Adrenal gland (tissue), 12 donors: ENCODE measurements around the gene PCBD2. TPM values are rescaled to one million over a fixed set of nuclear protein-coding genes. Genes with fewer than 3 reads are reported as not detected.
A peak's percentile ranks its signal among the peaks of the same experiment; 100 is the strongest.

ENCODE experiments used
- DNase-seq, 7 donors: peaks; one replicate each; pipeline ENCODE4 v3.0.0-alpha.2; 2019 to 2020
- H3K27ac ChIP-seq, 5 donors: fragments of 200-600 bp; sonication (generic) in 4 of 5; 1 replicate in 3 of 5; 2 replicates in 2 of 5; pipeline versions ENCODE4 v1.5.1 to v1.8.0; 2016 to 2020; ENCODE audit warnings: mild to moderate bottlenecking in 1 of 5
- H3K27me3 ChIP-seq: fragments of 200-600 bp; 2 replicates; pipeline ENCODE4 v1.8.0; 2021
- H3K36me3 ChIP-seq, 2 donors: fragments of 200-600 bp; replicated peaks in 1 of 2; 1 replicate in 1 of 2; 2 replicates in 1 of 2; pipeline versions ENCODE4 v1.5.1 to v1.8.0; 2018 to 2022
- H3K4me1 ChIP-seq, 2 donors: fragments of 200-600 bp; replicated peaks in 1 of 2; 1 replicate in 1 of 2; 2 replicates in 1 of 2; pipeline versions ENCODE4 v1.5.1 to v1.8.0; 2018 to 2021
- H3K4me3 ChIP-seq, 4 donors: fragments of 200-600 bp; sonication (generic) in 3 of 4; one replicate each; pipeline ENCODE4 v1.5.1; 2016 to 2018
- H3K9me3 ChIP-seq, 3 donors: fragments of 200-600 bp; sonication (generic) in 1 of 3; replicated peaks in 1 of 3; 1 replicate in 2 of 3; 2 replicates in 1 of 3; pipeline versions ENCODE4 v1.5.1 to v1.8.0; 2016 to 2021
- CTCF ChIP-seq, 6 experiments: fragments of 450-650 bp in 4 of 6; fragments of 200-600 bp in 2 of 6; sonication (generic) in 1 of 6; IDR thresholded peaks; 1 replicate in 5 of 6; 2 replicates in 1 of 6; pipeline versions ENCODE4 v1.5.1 to v1.8.0; 2016 to 2021; ENCODE audit warnings: antibody characterized with exemption in 6 of 6, mild to moderate bottlenecking in 2 of 6, moderate library complexity in 1 of 6
- POLR2A ChIP-seq, 2 donors: fragments of 450-650 bp; IDR thresholded peaks; one replicate each; pipeline ENCODE4 v1.6.1; 2017; ENCODE audit warnings: antibody characterized with exemption in 2 of 2, mild to moderate bottlenecking in 2 of 2, moderate library complexity in 1 of 2
- WGBS, 4 donors: extraction: QIAGEN DNeasy Blood & Tissue Kit in 2 of 4; methylation state at CpG; one replicate each; pipeline versions ENCODE4 v1.1.5 to v1.1.7; 2013 to 2017; 5-methylcytosine and 5-hydroxymethylcytosine counted together
- intact Hi-C, 2 donors: fragments of 100-400 bp; cut with DNase I; formaldehyde crosslinking; loops; one replicate each; pipeline versions ENCODE4 v1.14.1 to v1.15.0; 2022 to 2023
- polyA plus RNA-seq, 3 donors: library from polyadenylated mRNA; stranded (reverse); fragments of 200-250 nt in 2 of 3; fragments of 350-450 nt in 1 of 3; fragmentation: Illumina TruSeq in 1 of 3; extraction: RNeasy Lipid Tissue Mini Kit (QIAGEN cat#74804) in 1 of 3; gene quantifications; one replicate each; pipeline ENCODE4 v1.2.3, GENCODE V29; 2013 to 2014
- total RNA-seq, 9 donors: library from RNA; depleted of rRNA in 4 of 9; stranded (reverse); fragments of >200 nt in 4 of 9; fragments of 120-200 nt in 1 of 9; fragmentation: NEBNext Ultra II Directional in 1 of 9; extraction: Animal tissue kit (Norgen Biotek cat#: 25700) in 1 of 9; gene quantifications; one replicate each; pipeline versions ENCODE4 v1.1.0 to v1.2.4, GENCODE V29; 2013 to 2023
- donor health status: healthy with polysubstance abuse.
- donor health status: Bipolar disorder and iron deficiency.
- donor health status: DM: yes; HTN: yes; CAD: no.
- donor health status: DM: no; HTN: no; CAD: no.
- donor health status: DM: no; HTN: no; CAD: no.
- donor health status: DM: yes; HTN: yes; CAD: no.

The PCBD2 gene
- total and polyA plus RNA-seq, 12 donors: 3.9 to 19.5 (median 12.7) TPM

- H3K4me1 ChIP-seq: no peaks in the 10 kb centered on the region
- intact Hi-C loops: no loop called here
- no peak for DNase-seq
- peaks cover 0 to 5% (median 0%) of the 10 kb centered on the region in 3 donors for H3K9me3 ChIP-seq
- no peak for TF ChIP-seq POLR2A (IDR thresholded peaks at IDR 0.05)
- no peak for TF ChIP-seq CTCF (IDR thresholded peaks at IDR 0.05)
- no peak overlapping the region for H3K27ac ChIP-seq
- no peak overlapping the region for H3K4me3 ChIP-seq
- no peaks in the 10 kb centered on the region for H3K27me3 ChIP-seq
- H3K36me3 ChIP-seq: no peaks in the 10 kb centered on the region
- WGBS, 4 donors: 63 to 81% (median 74%) methylated on average over 2 to 3 of the region's 3 CpGs
Observed at GRCh38 chr5:134958755-134959154, 53.8 kb downstream of the PCBD2 start.

GRCh38 chr5:134963098-134963497 lies 58.2 kb downstream of the PCBD2 start:
- no peaks in the 10 kb centered on the region for H3K36me3 ChIP-seq
- H3K9me3 ChIP-seq: no peaks in the 10 kb centered on the region
- TF ChIP-seq POLR2A (IDR thresholded peaks at IDR 0.05) (no peak), CTCF (IDR thresholded peaks at IDR 0.05) (no peak)
- DNase-seq: no peak
- no peak overlapping the region for H3K27ac ChIP-seq
- no peak overlapping the region for H3K4me3 ChIP-seq
- intact Hi-C loops: no loop called here
- H3K27me3 ChIP-seq: no peaks in the 10 kb centered on the region
- no peaks in the 10 kb centered on the region for H3K4me1 ChIP-seq

DNA sequence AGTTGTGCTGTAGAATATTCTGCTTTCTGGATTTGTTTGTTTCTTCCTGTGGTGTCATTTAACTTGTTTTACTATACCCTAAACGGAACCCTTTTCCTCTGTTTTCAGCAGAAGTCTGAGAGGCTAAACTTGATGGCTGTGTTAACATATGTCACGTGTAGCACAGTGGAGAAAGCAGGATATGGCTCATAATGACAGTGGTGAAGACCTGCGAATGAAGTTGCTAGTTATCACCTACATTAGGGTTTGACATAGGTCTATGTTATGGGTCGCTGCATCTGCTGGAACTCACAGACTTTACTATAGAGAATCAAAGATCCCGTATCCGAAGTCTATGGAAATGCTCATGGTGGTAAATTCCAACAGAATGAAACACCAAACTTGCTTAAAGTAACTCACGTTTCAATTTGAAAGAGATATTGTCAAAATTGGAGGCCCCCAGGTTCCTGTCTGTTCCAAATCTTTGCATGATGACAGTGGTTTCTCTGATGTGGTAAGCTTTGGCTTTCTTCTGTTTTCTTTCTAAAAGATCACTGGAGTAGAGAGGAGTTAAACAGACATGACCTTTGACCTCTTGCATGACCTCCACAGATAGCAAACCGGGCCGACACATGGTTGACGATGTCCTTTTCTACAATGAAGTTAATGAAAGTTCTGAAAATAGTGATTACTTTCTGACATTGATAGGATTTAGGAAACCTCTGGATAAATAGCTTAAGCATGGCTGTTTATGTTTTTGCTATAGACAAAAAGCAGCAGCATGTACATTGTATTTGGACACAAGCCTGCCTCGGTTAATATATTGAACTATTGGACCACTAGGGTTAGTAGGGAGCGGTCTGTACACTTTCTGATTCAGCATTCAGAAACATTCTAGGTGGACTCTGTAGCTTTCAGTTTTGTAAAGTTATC lies 59.7 kb downstream of the PCBD2 start:
- H3K27me3 ChIP-seq: no peaks in the 10 kb centered on the region
- no peaks in the 10 kb centered on the region for H3K36me3 ChIP-seq
- peak overlapping the region in 1 of 5 donors; percentile 5 for H3K27ac ChIP-seq
- H3K9me3 ChIP-seq: no peaks in the 10 kb centered on the region
- intact Hi-C loops: no loop called here
- peak in 1 of 7 donors; percentile 3 for DNase-seq
- no peaks in the 10 kb centered on the region for H3K4me1 ChIP-seq
- H3K4me3 ChIP-seq: no peak overlapping the region
- TF ChIP-seq POLR2A (IDR thresholded peaks at IDR 0.05) (no peak), CTCF (IDR thresholded peaks at IDR 0.05) (no peak)
- 78 to 84% (median 80%) methylated on average over 12 of the region's 12 CpGs for WGBS, 4 donors

DNA sequence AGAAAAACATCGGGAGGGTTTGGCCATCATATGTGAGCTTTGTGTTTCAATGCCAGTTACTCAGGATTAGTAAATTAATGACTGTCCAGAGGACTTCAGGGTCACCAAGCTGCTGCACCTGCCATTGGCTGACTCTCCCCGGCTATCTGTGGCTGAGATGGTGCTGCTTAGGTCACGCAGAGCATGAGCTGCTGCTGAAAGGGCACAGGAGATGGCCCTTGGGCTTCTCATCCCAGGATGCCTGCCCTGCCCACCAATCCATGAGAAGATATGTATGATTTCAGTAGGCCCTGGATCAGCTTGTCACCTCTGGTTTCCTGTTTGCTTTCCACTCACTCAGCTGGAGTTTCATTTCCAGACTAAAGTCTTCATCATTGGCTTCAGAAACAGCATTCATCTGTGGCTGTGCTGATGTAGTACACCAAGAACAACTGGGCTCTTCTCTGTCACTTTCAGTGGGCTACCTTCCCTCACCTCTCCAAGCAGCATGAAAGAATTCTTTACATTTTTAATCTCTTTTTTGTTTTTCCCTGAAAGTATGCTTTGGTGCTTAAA lies 60.4 kb downstream of the PCBD2 start:
- Histone ChIP-seq H3K36me3 (no peaks in the 10 kb centered on the region), H3K27me3 (no peaks in the 10 kb centered on the region), H3K4me1 (no peaks in the 10 kb centered on the region), H3K27ac (peak overlapping the region in 1 of 5 donors; percentile 5), H3K9me3 (no peaks in the 10 kb centered on the region), H3K4me3 (no peak overlapping the region)
- TF ChIP-seq CTCF (IDR thresholded peaks at IDR 0.05) (no peak), POLR2A (IDR thresholded peaks at IDR 0.05) (no peak)
- 42 to 54% (median 49%) methylated on average over 2 to 3 of the region's 3 CpGs for WGBS, 4 donors
- peak; percentile 26 to 74 (median 62) for DNase-seq
- intact Hi-C loops: no loop called here
